GM18507 (cell line): ENCODE data around the gene TCTN2.

ENCODE experiments used
- DNase-seq: peaks from one replicate; pipeline ENCODE4 v3.0.0; 2011; ENCODE audit warnings: low read depth; ENCODE audit not compliant: insufficient read length; ENCODE audit errors: extremely low spot score
- FAIRE-seq: peaks from 2 replicates; lab custom pipeline; 2011; peaks lifted over from hg19 to GRCh38; lab: Jason Lieb, UNC

TCTN2 gene

GRCh38 chr12:123731596-123731995 lies 60.7 kb downstream of the TCTN2 start:
- no peak for DNase-seq
- FAIRE-seq, result no peak

- FAIRE-seq, result no peak
Observed at GRCh38 chr12:123732251-123732650, 61.3 kb downstream of the TCTN2 start.

GRCh38 chr12:123733229-123733628 lies 62.3 kb downstream of the TCTN2 start:
- FAIRE-seq (no peak), DNase-seq (no peak)

More at GRCh38 chr12:123732251-123732650, 61.3 kb downstream of the TCTN2 start:
- no peak for DNase-seq

- FAIRE-seq, result no peak
- DNase-seq, result no peak
Observed at GRCh38 chr12:123734268-123734667, 63.4 kb downstream of the TCTN2 start.

DNA sequence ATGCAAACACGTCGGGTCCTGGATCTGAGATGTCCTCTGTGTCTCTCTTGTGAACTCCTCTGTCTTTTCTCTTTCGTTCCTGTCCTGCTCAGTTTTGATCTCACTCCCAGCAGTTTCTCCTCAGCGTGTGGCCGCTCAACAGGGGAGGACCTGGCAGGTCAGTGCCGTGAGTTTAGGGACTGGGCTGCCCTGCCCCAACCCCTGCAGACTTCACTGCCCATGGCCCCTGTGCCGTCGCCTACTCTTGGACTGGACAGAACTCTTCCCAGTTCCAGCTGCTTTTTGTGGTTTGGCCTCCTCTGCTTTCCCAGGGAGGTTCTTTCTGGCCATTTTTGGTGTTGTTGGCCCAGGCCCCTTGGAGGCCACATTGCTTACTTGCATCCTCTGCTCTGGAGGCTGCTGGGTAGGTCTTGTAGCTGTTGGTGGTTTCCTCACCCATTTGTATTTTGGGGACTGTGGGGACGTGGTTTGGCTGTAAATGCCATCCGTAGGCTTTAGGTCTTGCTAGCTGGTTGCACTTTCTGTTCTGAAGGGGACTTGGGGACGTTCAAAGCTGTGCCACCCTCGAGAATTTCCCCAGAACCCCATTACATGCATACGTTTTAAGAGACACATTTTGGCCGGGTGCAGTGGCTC lies 71.1 kb downstream of the TCTN2 start:
- FAIRE-seq (no peak), DNase-seq (no peak)

GRCh38 chr12:123743002-123743401 lies 72.1 kb downstream of the TCTN2 start:
- DNase-seq (no peak), FAIRE-seq (no peak)

GRCh38 chr12:123744836-123745235 lies 73.9 kb downstream of the TCTN2 start:
- DNase-seq, result no peak
- FAIRE-seq, result no peak

- DNase-seq, result no peak
- no peak for FAIRE-seq
Observed at GRCh38 chr12:123747309-123747708, 76.4 kb downstream of the TCTN2 start.

DNA sequence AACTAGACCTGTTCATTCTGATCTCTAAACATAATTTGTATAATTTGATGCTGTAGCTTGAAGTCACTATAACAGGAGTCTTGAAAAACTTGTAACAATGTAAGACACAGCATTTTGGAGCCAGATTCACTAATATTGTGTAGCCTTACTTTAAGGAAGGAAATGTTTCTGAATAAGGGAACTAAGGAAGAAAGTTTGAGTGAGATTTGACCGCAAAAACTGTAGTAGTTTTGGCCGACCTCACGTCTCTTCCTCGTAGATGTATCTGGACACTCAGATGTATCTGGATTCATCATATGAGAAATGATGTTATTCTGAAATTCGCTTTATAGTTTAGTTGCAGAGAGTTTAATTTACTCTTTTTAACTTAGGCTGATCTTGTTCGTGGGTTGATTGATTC lies 77.2 kb downstream of the TCTN2 start:
- FAIRE-seq, result no peak
- DNase-seq, result no peak

DNA sequence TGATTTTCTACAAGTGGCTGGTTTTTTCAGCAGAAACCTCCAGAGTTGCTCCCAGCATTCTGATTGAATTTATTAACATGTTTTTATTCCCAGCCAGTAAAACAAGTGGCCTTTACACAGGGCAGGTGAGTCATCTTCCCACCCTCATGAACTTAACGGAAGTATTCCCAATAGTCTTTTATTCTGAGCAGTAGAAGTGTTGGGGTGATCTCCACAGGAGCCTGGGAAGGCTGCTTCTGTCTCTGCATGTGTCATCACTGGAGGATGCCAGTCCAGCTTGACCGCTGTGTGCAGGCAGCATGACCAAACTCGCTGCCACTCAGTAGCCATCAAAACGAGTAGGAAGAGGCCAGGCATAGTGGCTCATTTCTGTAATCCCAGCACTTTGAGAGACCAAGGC lies 77.7 kb downstream of the TCTN2 start:
- no peak for DNase-seq
- no peak for FAIRE-seq

GRCh38 chr12:123749355-123749754 lies 78.4 kb downstream of the TCTN2 start:
- no peak for FAIRE-seq
- no peak for DNase-seq

DNA sequence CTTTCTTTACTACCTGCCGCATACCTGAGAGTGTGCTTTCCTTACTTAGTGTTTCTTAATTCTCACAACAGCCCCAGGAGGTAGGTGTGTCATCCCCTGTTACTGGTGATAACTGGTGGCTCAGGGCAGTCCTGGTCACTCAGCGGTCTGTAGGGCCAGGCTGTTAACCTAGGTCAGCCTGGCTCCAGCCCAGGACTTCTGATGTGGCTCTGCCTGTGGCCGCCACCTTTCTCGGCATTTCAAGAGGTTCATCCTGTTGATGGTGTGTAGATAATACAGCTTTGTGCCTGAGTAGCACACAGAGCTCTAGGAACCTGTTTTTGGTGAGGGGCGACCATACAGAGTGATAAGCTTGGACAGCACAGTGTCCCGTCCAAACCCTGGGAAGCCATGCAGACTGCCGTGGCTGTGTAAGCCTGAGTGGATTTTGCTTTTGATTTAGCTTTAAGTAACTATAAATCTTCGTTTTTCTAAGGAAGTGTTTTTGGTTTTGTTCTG lies 79.3 kb downstream of the TCTN2 start:
- no peak for FAIRE-seq
- DNase-seq, result no peak

DNA sequence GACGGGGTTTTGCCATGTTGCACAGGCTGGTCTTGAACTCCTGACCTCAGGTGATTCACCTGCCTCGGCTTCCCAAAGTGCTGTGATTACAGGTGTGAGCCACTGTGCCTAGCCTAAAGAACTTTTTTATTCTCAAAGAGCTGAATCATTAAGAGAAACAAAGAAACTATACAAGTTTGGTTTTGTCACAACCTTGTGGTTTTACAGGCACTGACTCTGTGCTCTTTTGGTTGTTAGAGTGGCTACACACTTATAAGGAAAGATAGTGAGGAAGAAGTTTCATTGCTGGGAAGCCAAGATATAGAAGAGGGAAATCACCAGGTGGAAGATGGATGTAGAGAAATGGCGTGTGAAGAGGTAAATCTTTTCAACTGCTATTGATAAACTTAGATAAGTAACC lies 81.1 kb downstream of the TCTN2 start:
- DNase-seq, result no peak
- no peak for FAIRE-seq

GRCh38 chr12:123754041-123754772 lies 83.3 kb downstream of the TCTN2 start:
- FAIRE-seq (no peak), DNase-seq (no peak)

DNA sequence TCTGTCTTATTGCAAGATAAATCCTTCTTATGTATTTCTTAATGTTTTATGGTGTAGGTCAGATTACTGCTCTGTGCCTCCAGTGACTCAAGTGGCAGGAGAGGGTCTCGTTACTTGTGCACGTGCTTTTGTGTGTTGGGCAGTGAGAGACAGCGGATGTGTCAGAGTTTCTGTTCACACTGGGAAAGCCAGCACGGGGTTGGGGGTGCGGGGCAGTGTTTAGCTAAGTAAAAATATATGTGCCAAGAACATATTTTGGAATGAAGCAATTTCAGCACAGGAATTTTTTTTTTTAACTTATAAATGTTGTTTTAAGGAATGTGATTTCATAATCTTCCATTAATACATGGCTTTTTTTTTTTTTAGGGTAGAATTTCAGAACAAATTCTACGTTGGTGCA lies 86.6 kb downstream of the TCTN2 start:
- DNase-seq (no peak), FAIRE-seq (no peak)
